GM12878 (cell line): Measurements from ENCODE around the gene EDN2. TPM values are rescaled to one million over a fixed set of nuclear protein-coding genes. Genes with fewer than 3 reads are reported as not detected.
A peak's percentile ranks its signal among the peaks of the same experiment; 100 is the strongest.

Experiments
- ATAC-seq: fragments of 200-7000 bp; cut with Tn5 transposase; 3 replicates; pipeline ENCODE4 v1.9.1; 2020; ENCODE audit warnings: mild to moderate bottlenecking, moderate library complexity
- BruUV-seq: library from RNA; stranded (reverse); fragments of 400-500 nt; replicated peaks from 2 replicates; lab custom pipeline; 2021; lab: Mats Ljungman, UMichigan
- CTCF ChIA-PET: fragments of 300-600 bp; sonication (Branson Sonifier 250); formaldehyde crosslinking; extraction: SDS; loops from one replicate; lab custom pipeline; 2021; ENCODE audit warnings: inconsistent platforms; lab: Yijun Ruan, JAX
- POLR2A ChIA-PET: fragments of 350-600 bp; formaldehyde crosslinking; extraction: SDS; loops from one replicate; lab custom pipeline; 2021; ENCODE audit warnings: inconsistent platforms; lab: Charles Lee
- RAD21 ChIA-PET: fragments of 300-600 bp; sonication (Branson Sonifier 250); formaldehyde crosslinking; loops from one replicate; lab custom pipeline; 2023; ENCODE audit warnings: antibody characterized with exemption; ENCODE audit not compliant: unreplicated experiment; lab: Charles Lee
- SMC1A ChIA-PET: fragments of 300-600 bp; sonication (Branson Sonifier 250); formaldehyde crosslinking; loops from one replicate; lab custom pipeline; 2023; ENCODE audit not compliant: unreplicated experiment, uncharacterized antibody; lab: Charles Lee
- DNase-seq: peaks from one replicate; pipeline ENCODE4 v3.0.0-alpha.2; 2011; ENCODE audit warnings: low read depth, low spot score
- FAIRE-seq: peaks from 3 replicates; lab custom pipeline; 2011; peaks lifted over from hg19 to GRCh38; lab: Jason Lieb, UNC
- H2AFZ ChIP-seq: 2 replicates; pipeline ENCODE4 v1.6.0; 2011; ENCODE audit warnings: low read depth, low read length, control low read depth; ENCODE audit not compliant: control insufficient read depth
- H3K27ac ChIP-seq: 2 replicates; pipeline ENCODE4 v1.5.1; 2011; ENCODE audit warnings: control low read depth; ENCODE audit not compliant: control insufficient read depth, insufficient read depth
- H3K27me3 ChIP-seq, 2 experiments: replicated peaks in 1 of 2; 2 replicates each; pipeline versions ENCODE4 v1.6.0 to v1.6.1; 2011; ENCODE audit warnings: low read length in 1 of 2; ENCODE audit not compliant: control insufficient read depth in 2 of 2, insufficient read depth in 2 of 2
- H3K36me3 ChIP-seq, 2 experiments: 2 replicates each; pipeline ENCODE4 v1.5.1; 2011; ENCODE audit warnings: low read length in 1 of 2; ENCODE audit not compliant: control insufficient read depth in 2 of 2, insufficient read depth in 2 of 2
- H3K4me1 ChIP-seq: 2 replicates; pipeline ENCODE4 v1.6.1; 2011; ENCODE audit warnings: mild to moderate bottlenecking, low read length, moderate library complexity, mixed read lengths; ENCODE audit not compliant: control insufficient read depth, insufficient read depth
- H3K4me2 ChIP-seq: 2 replicates; pipeline ENCODE4 v1.6.0; 2011; ENCODE audit warnings: control low read depth; ENCODE audit not compliant: control insufficient read depth, insufficient read depth
- H3K4me3 ChIP-seq: fragments of 200-600 bp; sonication (generic); 2 replicates; pipeline ENCODE4 v1.5.1; 2016
- H3K79me2 ChIP-seq: 2 replicates; pipeline ENCODE4 v1.6.0; 2011; ENCODE audit warnings: low read length; ENCODE audit not compliant: control insufficient read depth, insufficient read depth
- H3K9ac ChIP-seq: 2 replicates; pipeline ENCODE4 v1.8.0; 2011; ENCODE audit warnings: low read length, control low read depth, mixed read lengths; ENCODE audit not compliant: control insufficient read depth, insufficient read depth
- H3K9me3 ChIP-seq: replicated peaks from 3 replicates; pipeline ENCODE4 v1.5.1; 2011; ENCODE audit warnings: mild to moderate bottlenecking, low read length; ENCODE audit not compliant: control insufficient read depth, insufficient read depth
- H4K20me1 ChIP-seq: 2 replicates; pipeline ENCODE4 v1.6.0; 2011; ENCODE audit not compliant: control insufficient read depth, insufficient read depth
- BMI1 ChIP-seq: fragments of 450-650 bp; IDR thresholded peaks from 2 replicates; pipeline ENCODE4 v1.6.1; 2016; ENCODE audit warnings: mild to moderate bottlenecking, moderate library complexity, borderline replicate concordance
- NFXL1 ChIP-seq: fragments of 450-650 bp; IDR thresholded peaks from 2 replicates; pipeline ENCODE4 v1.6.1; 2017; ENCODE audit warnings: antibody characterized with exemption, mild to moderate bottlenecking, borderline replicate concordance
- SMARCA5 ChIP-seq: fragments of 450-650 bp; IDR thresholded peaks from 2 replicates; pipeline ENCODE4 v1.6.1; 2017; ENCODE audit warnings: mild to moderate bottlenecking
- ZSCAN29 ChIP-seq: fragments of 450-650 bp; IDR thresholded peaks from 2 replicates; pipeline ENCODE4 v1.6.1; 2017; ENCODE audit warnings: mild to moderate bottlenecking, moderate library complexity
- WGBS: methylation state at CpG from one replicate; pipeline ENCODE4 v1.1.6; 2016; ENCODE audit warnings: low lambda C conversion rate; ENCODE audit not compliant: insufficient replicate concordance, insufficient coverage; ENCODE audit errors: missing lambda C conversion rate; 5-methylcytosine and 5-hydroxymethylcytosine counted together
- in situ Hi-C: fragments of 300-500 bp; cut with MboI; formaldehyde crosslinking; loops from 9 replicates; pipeline ENCODE4 v1.14.3; 2018; ENCODE audit warnings: mixed read lengths
- intact Hi-C: fragments of 100-400 bp; cut with micrococcal nuclease; formaldehyde crosslinking; loops from one replicate; pipeline ENCODE4 v1.14.2; 2022; ENCODE audit not compliant: unreplicated experiment
- polyA plus RNA-seq, 11 experiments: library from polyadenylated mRNA; depleted of rRNA in 4 of 11; unstranded in 6 of 11; stranded (reverse) in 5 of 11; fragments of >200 nt; fragmentation: Nextera tagmentation in 4 of 11; fragmentation: Illumina TruSeq in 1 of 11; extraction: Ambion mirVana in 4 of 11; extraction: Trizol in 1 of 11; gene quantifications; 1 replicate in 1 of 11; 2 replicates in 10 of 11; pipeline versions ENCODE4 v1.2.1 to v1.2.3, GENCODE V29; 2011 to 2016; ENCODE audit warnings: inconsistent platforms in 2 of 11, missing spikeins in 2 of 11, low read depth in 1 of 11
- total RNA-seq, 4 experiments: library from RNA; depleted of rRNA in 3 of 4; stranded (reverse); fragments of >200 nt in 3 of 4; fragmentation: Illumina TruSeq in 1 of 4; extraction: Trizol in 1 of 4; gene quantifications; 2 replicates each; pipeline versions ENCODE4 v1.2.1 to v1.2.3, GENCODE V29; 2013 to 2021
- TF ChIP-seq, protein P1 (sequence below): fragments of 450-650 bp; IDR thresholded peaks from 2 replicates; pipeline ENCODE4 v1.6.1; 2014; ENCODE audit warnings: mild to moderate bottlenecking

The EDN2 gene
- total and polyA plus RNA-seq, 10 of the 15 experiments (the other 5 are each of a cell fraction or from before 2014, with no cell fraction given): 0.11 to 1.5 (median 0.43) TPM; not detected in 1

DNA sequence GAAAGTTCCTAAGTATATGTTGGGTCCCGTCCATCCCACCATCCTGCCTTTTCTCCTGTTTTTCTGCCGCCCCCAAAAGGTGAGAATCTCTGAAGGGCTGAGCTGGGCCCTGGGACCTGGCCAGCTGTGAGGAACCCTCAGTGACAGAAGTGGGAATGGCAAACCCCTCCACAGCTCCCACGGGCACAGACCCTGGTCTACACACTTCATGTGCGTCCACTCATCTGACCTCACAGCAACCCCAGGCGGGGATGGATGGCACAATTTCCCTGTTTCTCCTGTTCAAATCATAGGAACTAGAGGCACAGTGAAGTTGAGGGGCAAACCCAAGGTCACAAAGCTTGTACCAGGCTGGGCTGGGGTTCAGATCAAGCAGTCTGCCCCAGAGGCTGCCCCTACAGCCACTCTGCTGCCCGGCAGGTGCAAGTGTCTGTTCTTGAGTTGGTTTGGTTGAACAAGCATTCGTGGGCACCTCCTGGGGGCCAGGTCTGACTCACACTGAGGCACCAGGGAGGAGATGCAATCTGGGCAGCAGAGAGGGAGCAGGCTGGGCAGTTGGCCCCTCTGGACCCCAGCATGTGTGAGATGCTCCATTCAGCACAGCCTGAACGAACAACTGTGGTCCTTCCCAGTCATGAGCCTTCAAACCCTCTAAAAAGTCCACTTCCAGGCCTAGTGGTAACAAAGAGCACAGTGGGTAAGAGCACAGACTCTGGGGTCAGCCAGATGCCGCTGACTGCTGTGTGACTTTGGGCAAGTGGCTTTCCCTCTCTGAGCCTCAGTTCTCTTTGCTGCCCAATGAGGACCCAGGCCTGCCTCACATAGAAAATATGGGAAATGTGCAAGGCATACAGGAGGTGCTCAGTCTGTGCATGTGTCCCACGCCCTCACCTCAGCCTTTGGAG, 4.0 kb downstream of the EDN2 start:
- SMC1A ChIA-PET: interaction anchor here (0.8 to 1.3 kb wide), 2 partner anchors 19 to 41 kb away, joined by 3 read pairs; no protein-coding TSS in a partner anchor
- H3K36me3 ChIP-seq: no peaks in the 10 kb centered on the region
- no peak overlapping the region for H3K27ac ChIP-seq
- peaks cover 16% of the 10 kb centered on the region for H3K4me1 ChIP-seq
- intact Hi-C loops (no loop called here), in situ Hi-C loops (no loop called here)
- RAD21 ChIA-PET: interaction anchor here (1.3 kb wide), 1 partner anchor 135 kb away, joined by 3 read pairs; no protein-coding TSS in a partner anchor
- H2AFZ ChIP-seq: no peak overlapping the region
- H4K20me1 ChIP-seq: no peaks in the 10 kb centered on the region
- ATAC-seq (no peak), DNase-seq (no peak), FAIRE-seq (no peak)
- H3K4me3 ChIP-seq: no peak overlapping the region
- POLR2A ChIA-PET: no interaction called here
- no peaks in the 10 kb centered on the region for H3K79me2 ChIP-seq
- H3K9me3 ChIP-seq: no peaks in the 10 kb centered on the region
- CTCF ChIA-PET: interaction anchor here (0.9 to 5.2 kb wide), 3 partner anchors 11 to 35 kb away, joined by 3 to 37 read pairs (median 9); no protein-coding TSS in a partner anchor
- H3K9ac ChIP-seq: no peak overlapping the region
- 46% methylated on average over 10 of the region's 10 CpGs for WGBS
- BruUV-seq: no TSS peak
- H3K4me2 ChIP-seq: no peak overlapping the region
- H3K27me3 ChIP-seq: no peaks in the 10 kb centered on the region
- TF ChIP-seq SMARCA5 (peak; percentile 91), ZSCAN29 (no peak), NFXL1 (peak; percentile 81), BMI1 (no peak)
- TF ChIP-seq, protein P1, sequence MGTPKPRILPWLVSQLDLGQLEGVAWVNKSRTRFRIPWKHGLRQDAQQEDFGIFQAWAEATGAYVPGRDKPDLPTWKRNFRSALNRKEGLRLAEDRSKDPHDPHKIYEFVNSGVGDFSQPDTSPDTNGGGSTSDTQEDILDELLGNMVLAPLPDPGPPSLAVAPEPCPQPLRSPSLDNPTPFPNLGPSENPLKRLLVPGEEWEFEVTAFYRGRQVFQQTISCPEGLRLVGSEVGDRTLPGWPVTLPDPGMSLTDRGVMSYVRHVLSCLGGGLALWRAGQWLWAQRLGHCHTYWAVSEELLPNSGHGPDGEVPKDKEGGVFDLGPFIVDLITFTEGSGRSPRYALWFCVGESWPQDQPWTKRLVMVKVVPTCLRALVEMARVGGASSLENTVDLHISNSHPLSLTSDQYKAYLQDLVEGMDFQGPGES: no peak
